ENCODE measurements around the gene NPM1.
A peak's percentile ranks its signal among the peaks of the same experiment; 100 is the strongest.

The NPM1 gene

GRCh38 chr5:171415115-171415730 is 27.6 kb downstream of the NPM1 start:
- no peak for DNase-seq

GRCh38 chr5:171416160-171417049 is 28.8 kb downstream of the NPM1 start:
- peak; percentile 22 for DNase-seq

GRCh38 chr5:171418316-171418981 is 30.8 kb downstream of the NPM1 start:
- DNase-seq: peak; percentile 75

- DNase-seq: peak; percentile 51
Measured at GRCh38 chr5:171418982-171419687, 31.5 kb downstream of the NPM1 start, which contains the start of gene FGF18. FGF18 (plus strand) TSS chr5:171419647; CDS start chr5:171420200, 553 bp downstream.

- peak; percentile 43 for DNase-seq
Measured at GRCh38 chr5:171419688-171420430, 32.2 kb downstream of the NPM1 start.

GRCh38 chr5:171420431-171421241 is 33.0 kb downstream of the NPM1 start:
- DNase-seq: no peak

GRCh38 chr5:171421331-171422262 is 33.9 kb downstream of the NPM1 start:
- no peak for DNase-seq

- no peak for DNase-seq
Measured at GRCh38 chr5:171422495-171422894, 34.8 kb downstream of the NPM1 start.

GRCh38 chr5:171422902-171423663 is 35.4 kb downstream of the NPM1 start:
- DNase-seq: no peak

GRCh38 chr5:171424726-171425125 is 37.1 kb downstream of the NPM1 start:
- no peak for DNase-seq

- no peak for DNase-seq
Measured at GRCh38 chr5:171425596-171426244, 38.1 kb downstream of the NPM1 start.

- no peak for DNase-seq
Measured at GRCh38 chr5:171426266-171426665, 38.6 kb downstream of the NPM1 start.

GRCh38 chr5:171426680-171427079 is 39.0 kb downstream of the NPM1 start:
- DNase-seq: no peak

- DNase-seq: no peak
Measured at GRCh38 chr5:171427318-171428167, 39.9 kb downstream of the NPM1 start.

GRCh38 chr5:171428168-171428696 is 40.6 kb downstream of the NPM1 start:
- DNase-seq: no peak

GRCh38 chr5:171428809-171429542 is 41.3 kb downstream of the NPM1 start:
- no peak for DNase-seq

- DNase-seq: no peak
Measured at GRCh38 chr5:171429543-171429910, 41.9 kb downstream of the NPM1 start.

Measured in stimulated activated CD8-positive, alpha-beta memory T cell treated with anti-CD3 and anti-CD28 coated beads, Interleukin-4, amount 100 ng/mL, for 48 hours (primary cell).